ENCODE measurements around the gene CBLN3.

GRCh38 chr14:24428628-24429394 lies 657 bp downstream of the CBLN3 start:
- TF ChIP-seq, protein P1, sequence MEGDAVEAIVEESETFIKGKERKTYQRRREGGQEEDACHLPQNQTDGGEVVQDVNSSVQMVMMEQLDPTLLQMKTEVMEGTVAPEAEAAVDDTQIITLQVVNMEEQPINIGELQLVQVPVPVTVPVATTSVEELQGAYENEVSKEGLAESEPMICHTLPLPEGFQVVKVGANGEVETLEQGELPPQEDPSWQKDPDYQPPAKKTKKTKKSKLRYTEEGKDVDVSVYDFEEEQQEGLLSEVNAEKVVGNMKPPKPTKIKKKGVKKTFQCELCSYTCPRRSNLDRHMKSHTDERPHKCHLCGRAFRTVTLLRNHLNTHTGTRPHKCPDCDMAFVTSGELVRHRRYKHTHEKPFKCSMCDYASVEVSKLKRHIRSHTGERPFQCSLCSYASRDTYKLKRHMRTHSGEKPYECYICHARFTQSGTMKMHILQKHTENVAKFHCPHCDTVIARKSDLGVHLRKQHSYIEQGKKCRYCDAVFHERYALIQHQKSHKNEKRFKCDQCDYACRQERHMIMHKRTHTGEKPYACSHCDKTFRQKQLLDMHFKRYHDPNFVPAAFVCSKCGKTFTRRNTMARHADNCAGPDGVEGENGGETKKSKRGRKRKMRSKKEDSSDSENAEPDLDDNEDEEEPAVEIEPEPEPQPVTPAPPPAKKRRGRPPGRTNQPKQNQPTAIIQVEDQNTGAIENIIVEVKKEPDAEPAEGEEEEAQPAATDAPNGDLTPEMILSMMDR (conservative IDR thresholded peaks at IDR 0.05 in 1 of 2, IDR thresholded peaks at IDR 0.05 in 1 of 2; ENCODE audit: low read depth in 1 of 2, low read length in 2 of 2) = no peak
- TF ChIP-seq EZH2 (IDR thresholded peaks at IDR 0.05; ENCODE audit: low read length, missing control alignments) = no peak

Measured in fibroblast of lung (primary cell).